T-cell (primary cell): Measurements from ENCODE around the gene FBLN2. TPM values are rescaled to one million over a fixed set of nuclear protein-coding genes. Genes with fewer than 3 reads are reported as not detected.
A peak's percentile ranks its signal among the peaks of the same experiment; 100 is the strongest.

Experiments
- ATAC-seq, 4 experiments: fragments of 200-7000 bp in 3 of 4; fragments of 150-1000 bp in 1 of 4; cut with Tn5 transposase; replicated peaks in 1 of 4; 1 replicate in 3 of 4; 2 replicates in 1 of 4; pipeline ENCODE4 v1.10.0; 2021; ENCODE audit warnings: moderate library complexity in 3 of 4, mild to moderate bottlenecking in 2 of 4, moderate number of reproducible peaks in 1 of 4
- CTCF ChIA-PET, 2 donors: fragments of 300-600 bp; sonication (Branson Sonifier 250); formaldehyde crosslinking; loops; one replicate each; lab custom pipeline; 2022; ENCODE audit warnings: antibody characterized with exemption in 2 of 2; lab: Charles Lee
- POLR2A ChIA-PET, 2 donors: fragments of 300-600 bp; sonication (Branson Sonifier 250); formaldehyde crosslinking; loops; one replicate each; lab custom pipeline; 2022; ENCODE audit warnings: antibody characterized with exemption in 2 of 2; lab: Charles Lee
- DNase-seq, 35 experiments: peaks; one replicate each; pipeline versions ENCODE4 v3.0.0 to v3.0.0-alpha.2; 2013 to 2023
- H3K27ac ChIP-seq: one replicate; pipeline ENCODE4 v1.5.1; 2013; ENCODE audit warnings: low read length
- H3K27me3 ChIP-seq, 2 experiments: replicated peaks in 1 of 2; 1 replicate in 1 of 2; 2 replicates in 1 of 2; pipeline versions ENCODE4 v1.6.1 to v1.7.0; 2013; ENCODE audit warnings: low read length in 1 of 2, mixed read lengths in 1 of 2; ENCODE audit not compliant: control insufficient read depth in 2 of 2, insufficient read depth in 2 of 2; ENCODE audit errors: extremely low read depth in 1 of 2
- H3K36me3 ChIP-seq, 2 donors: 1 replicate in 1 of 2; 2 replicates in 1 of 2; pipeline versions ENCODE4 v1.6.1 to v1.7.0; 2013; ENCODE audit warnings: low read length in 1 of 2; ENCODE audit not compliant: control insufficient read depth in 2 of 2, insufficient read depth in 1 of 2; ENCODE audit errors: extremely low read depth in 1 of 2
- H3K4me1 ChIP-seq, 2 experiments: 1 replicate in 1 of 2; 2 replicates in 1 of 2; pipeline versions ENCODE4 v1.6.1 to v1.7.0; 2013; ENCODE audit warnings: low read length in 2 of 2, mixed read lengths in 1 of 2; ENCODE audit not compliant: insufficient read depth in 2 of 2, control insufficient read depth in 1 of 2; ENCODE audit errors: extremely low read depth in 1 of 2
- H3K4me3 ChIP-seq, 2 donors: 1 replicate in 1 of 2; 2 replicates in 1 of 2; pipeline versions ENCODE4 v1.5.1 to v1.7.0; 2013; ENCODE audit warnings: mild to moderate bottlenecking in 2 of 2, low read length in 1 of 2, moderate library complexity in 1 of 2; ENCODE audit not compliant: control insufficient read depth in 1 of 2; ENCODE audit errors: extremely low read depth in 1 of 2
- H3K9me3 ChIP-seq: 2 replicates; pipeline ENCODE4 v1.7.0; 2013
- H3K27ac Mint-ChIP-seq, 2 donors: one replicate each; pipeline ENCODE4 v1.8.0; 2020 to 2021; ENCODE audit warnings: mild to moderate bottlenecking in 2 of 2, mixed read lengths in 2 of 2
- H3K27me3 Mint-ChIP-seq, 2 donors: one replicate each; pipeline ENCODE4 v1.8.0; 2021 to 2022; ENCODE audit warnings: mixed read lengths in 2 of 2
- H3K36me3 Mint-ChIP-seq: one replicate; pipeline ENCODE4 v1.8.0; 2021; ENCODE audit warnings: mixed read lengths
- H3K4me1 Mint-ChIP-seq, 3 donors: one replicate each; pipeline ENCODE4 v1.8.0; 2020 to 2022; ENCODE audit warnings: mixed read lengths in 3 of 3, mild to moderate bottlenecking in 1 of 3
- H3K4me3 Mint-ChIP-seq, 3 donors: one replicate each; pipeline ENCODE4 v1.8.0; 2020 to 2022; ENCODE audit warnings: mild to moderate bottlenecking in 3 of 3, mixed read lengths in 3 of 3, moderate library complexity in 3 of 3
- H3K9me3 Mint-ChIP-seq, 3 donors: one replicate each; pipeline ENCODE4 v1.8.0; 2020 to 2022; ENCODE audit warnings: mixed read lengths in 3 of 3
- WGBS: methylation state at CpG from one replicate; pipeline ENCODE4 v1.1.5; 2013; ENCODE audit warnings: missing lambda C conversion rate; ENCODE audit not compliant: insufficient coverage; 5-methylcytosine and 5-hydroxymethylcytosine counted together
- total RNA-seq, 35 experiments: library from RNA in 6 of 35; stranded (reverse) in 6 of 35; fragments of 120-200 nt in 1 of 35; gene quantifications; one replicate each; pipeline versions ENCODE4 v1.2.1 to v1.2.4 and lab custom pipeline; 2013 to 2026

FBLN2 gene
- total RNA-seq, 5 donors from 2014 or later (not counting 1 experiment from before 2014, with no cell fraction given) = 1.5 to 5.8 (median 2.8) TPM

- Histone ChIP-seq H3K27ac (no peak overlapping the region), H3K27me3 (peaks cover 0 to 23% of the 10 kb centered on the region in 2 experiments), H3K4me1 (no peaks in the 10 kb centered on the region), H3K9me3 (no peaks in the 10 kb centered on the region), H3K36me3 (no peaks in the 10 kb centered on the region), H3K4me3 (no peak overlapping the region)
- Mint-ChIP-seq H3K27me3 (peaks cover 4 to 11% of the 10 kb centered on the region in 2 donors), H3K4me3 (no peak overlapping the region), H3K36me3 (no peaks in the 10 kb centered on the region), H3K27ac (no peak overlapping the region), H3K4me1 (no peaks in the 10 kb centered on the region), H3K9me3 (peaks cover 2 to 11% (median 6%) of the 10 kb centered on the region in 3 donors)
- POLR2A ChIA-PET = no interaction called here
- CTCF ChIA-PET = interaction anchor here in 1 of 2 donors (0.7 kb wide), 1 partner anchor 296 kb away, joined by 4 read pairs; no protein-coding TSS in a partner anchor
- ATAC-seq (no peak), DNase-seq (no peak)
- WGBS = no CpG with 5 or more reads among the region's 10 CpGs
Observed at GRCh38 chr3:13524979-13525669, 23.8 kb upstream of the FBLN2 start.

DNA sequence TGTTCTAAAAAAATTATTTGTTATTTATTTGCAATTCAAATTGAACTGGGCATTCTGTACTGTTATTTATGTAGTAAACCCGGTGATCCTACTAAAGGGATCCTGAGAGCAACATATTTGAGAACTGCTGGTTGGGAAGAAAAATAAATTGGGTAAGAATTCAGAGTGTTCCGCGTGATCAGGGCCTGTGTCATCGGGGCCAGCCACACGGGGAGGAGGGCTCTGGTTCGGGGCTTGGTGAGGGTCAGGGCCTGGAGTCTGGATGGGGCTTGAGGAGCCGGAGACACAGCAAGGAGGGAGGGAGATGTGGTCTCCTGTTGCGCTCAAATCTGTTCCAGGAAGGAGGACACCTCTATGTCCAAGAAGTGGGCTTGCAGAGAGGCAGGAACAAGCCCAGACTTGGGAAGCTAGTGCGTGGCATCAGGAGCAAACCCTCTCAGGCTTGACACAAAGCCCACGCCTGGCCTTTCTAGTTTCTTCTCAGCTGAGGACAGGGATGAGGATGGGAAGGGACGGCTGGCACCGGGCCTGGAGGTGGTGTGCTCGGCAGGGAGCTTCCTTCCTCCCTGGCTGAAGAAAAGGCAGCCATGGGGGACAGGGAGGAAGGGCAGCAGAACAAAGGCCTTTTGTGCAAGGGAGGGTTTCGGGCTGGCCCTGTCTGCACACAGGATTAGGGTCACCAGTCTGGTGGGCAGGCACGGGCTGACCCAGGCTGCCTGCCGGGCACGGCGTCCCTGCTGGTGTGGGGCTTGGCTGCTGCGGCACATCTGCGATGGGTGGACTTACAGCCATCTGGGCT lies 22.9 kb upstream of the FBLN2 start:
- DNase-seq = no peak
- Histone ChIP-seq H3K4me3 (no peak overlapping the region), H3K27ac (no peak overlapping the region), H3K36me3 (no peaks in the 10 kb centered on the region), H3K27me3 (peaks cover 0 to 20% of the 10 kb centered on the region in 2 experiments), H3K4me1 (no peaks in the 10 kb centered on the region), H3K9me3 (no peaks in the 10 kb centered on the region)
- ChIA-PET CTCF (no interaction called here), POLR2A (no interaction called here)
- Mint-ChIP-seq H3K36me3 (no peaks in the 10 kb centered on the region), H3K27me3 (peaks cover 4 to 11% of the 10 kb centered on the region in 2 donors), H3K9me3 (peaks cover 2 to 11% (median 6%) of the 10 kb centered on the region in 3 donors), H3K4me3 (no peak overlapping the region), H3K4me1 (no peaks in the 10 kb centered on the region), H3K27ac (no peak overlapping the region)
- WGBS = 71% methylated on average over 16 of the region's 20 CpGs
- peak in 1 of 4 experiments; percentile 27 for ATAC-seq

DNA sequence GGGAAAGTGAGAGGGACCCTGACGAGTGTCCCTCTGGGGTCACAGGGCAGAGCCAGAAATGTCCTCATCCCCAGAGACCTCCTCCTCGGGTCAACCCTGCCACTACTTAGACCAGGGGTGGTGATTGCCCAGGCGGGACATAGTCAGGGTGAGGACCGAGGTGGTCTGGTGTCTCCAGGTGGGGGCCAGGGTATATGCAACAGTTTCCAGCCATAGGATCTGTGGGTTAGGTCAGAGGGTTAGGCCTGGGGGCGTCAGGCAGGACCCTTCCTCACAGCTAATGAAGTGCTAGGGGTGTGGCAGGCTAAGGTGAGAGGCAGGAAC lies 22.3 kb upstream of the FBLN2 start:
- WGBS = 60% methylated on average over 1 of the region's 5 CpGs
- no peak for ATAC-seq
- H3K27ac Mint-ChIP-seq = no peak overlapping the region
- H3K4me1 Mint-ChIP-seq = no peaks in the 10 kb centered on the region
- CTCF ChIA-PET = no interaction called here
- H3K4me3 Mint-ChIP-seq = no peak overlapping the region
- Histone ChIP-seq H3K36me3 (no peaks in the 10 kb centered on the region), H3K27ac (no peak overlapping the region), H3K4me3 (no peak overlapping the region), H3K4me1 (no peaks in the 10 kb centered on the region), H3K9me3 (no peaks in the 10 kb centered on the region), H3K27me3 (peaks cover 0 to 23% of the 10 kb centered on the region in 2 experiments)
- POLR2A ChIA-PET = no interaction called here
- peaks cover 4 to 11% of the 10 kb centered on the region in 2 donors for H3K27me3 Mint-ChIP-seq
- peaks cover 2 to 6% (median 3%) of the 10 kb centered on the region in 3 donors for H3K9me3 Mint-ChIP-seq
- no peak for DNase-seq
- H3K36me3 Mint-ChIP-seq = no peaks in the 10 kb centered on the region

DNA sequence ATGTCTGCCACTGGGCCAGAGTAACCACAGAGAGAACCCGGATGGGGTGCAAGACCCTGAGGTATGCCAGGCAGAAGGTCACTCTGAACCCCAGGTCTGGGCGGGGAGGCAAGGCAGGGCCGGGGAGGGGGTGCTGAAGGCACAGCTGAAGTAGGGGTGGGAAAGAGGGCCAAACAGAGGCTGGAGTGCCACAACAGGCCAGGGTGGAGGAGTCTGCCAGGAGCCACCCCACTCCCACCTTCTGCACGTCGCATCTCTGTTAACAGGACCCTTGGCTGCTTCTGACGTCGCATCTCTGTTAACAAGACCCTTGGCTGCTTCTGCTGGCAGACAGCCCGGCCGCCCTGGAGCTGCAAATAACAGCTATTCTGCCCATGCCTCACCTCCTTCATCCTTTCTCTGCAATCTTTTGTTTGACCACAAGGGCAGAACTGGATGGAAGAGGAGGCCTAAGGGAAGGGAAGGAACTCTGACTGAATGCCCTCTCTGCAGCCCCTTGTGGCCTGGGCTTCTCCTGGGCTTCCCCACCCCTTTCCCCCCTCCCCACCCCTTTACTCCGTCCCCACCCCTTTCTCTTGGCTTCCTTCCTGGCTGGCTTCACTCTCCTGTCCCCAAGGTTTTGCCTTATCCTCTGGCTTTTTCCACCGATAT lies 20.6 kb upstream of the FBLN2 start:
- H3K4me3 Mint-ChIP-seq = no peak overlapping the region
- Histone ChIP-seq H3K9me3 (no peaks in the 10 kb centered on the region), H3K27ac (no peak overlapping the region), H3K4me3 (no peak overlapping the region), H3K36me3 (no peaks in the 10 kb centered on the region), H3K27me3 (peaks cover 0 to 28% of the 10 kb centered on the region in 2 experiments), H3K4me1 (no peaks in the 10 kb centered on the region)
- H3K36me3 Mint-ChIP-seq = no peaks in the 10 kb centered on the region
- DNase-seq (no peak), ATAC-seq (no peak)
- 85% methylated on average over 5 of the region's 11 CpGs for WGBS
- H3K9me3 Mint-ChIP-seq = no peaks in the 10 kb centered on the region
- H3K27me3 Mint-ChIP-seq = peaks cover 4 to 11% of the 10 kb centered on the region in 2 donors
- no peaks in the 10 kb centered on the region for H3K4me1 Mint-ChIP-seq
- no peak overlapping the region for H3K27ac Mint-ChIP-seq
- POLR2A ChIA-PET = no interaction called here
- CTCF ChIA-PET = no interaction called here

- no peak overlapping the region for H3K4me3 Mint-ChIP-seq
- Histone ChIP-seq H3K9me3 (no peaks in the 10 kb centered on the region), H3K27ac (no peak overlapping the region), H3K36me3 (no peaks in the 10 kb centered on the region), H3K4me3 (no peak overlapping the region), H3K4me1 (no peaks in the 10 kb centered on the region), H3K27me3 (peaks cover 0 to 32% of the 10 kb centered on the region in 2 experiments)
- DNase-seq (no peak), ATAC-seq (no peak)
- no peaks in the 10 kb centered on the region for H3K9me3 Mint-ChIP-seq
- no peaks in the 10 kb centered on the region for H3K4me1 Mint-ChIP-seq
- ChIA-PET POLR2A (no interaction called here), CTCF (no interaction called here)
- H3K27ac Mint-ChIP-seq = no peak overlapping the region
- 59% methylated on average over 4 of the region's 5 CpGs for WGBS
- H3K36me3 Mint-ChIP-seq = no peaks in the 10 kb centered on the region
- H3K27me3 Mint-ChIP-seq = peaks cover 4 to 16% of the 10 kb centered on the region in 2 donors
Observed at GRCh38 chr3:13529196-13530112, 19.5 kb upstream of the FBLN2 start.
